Stimulated activated CD4-positive, alpha-beta T cell treated with anti-CD3 and anti-CD28 coated beads, Interleukin-12 subunit alpha, Interleukin-12 subunit beta, amount 100 ng/mL, for 4 hours (primary cell): ENCODE data around the gene PIGQ.

Experiments used
- DNase-seq: peaks from one replicate; pipeline ENCODE4 v3.0.0-alpha.2; 2020

Gene PIGQ

GRCh38 chr16:556474-557173, 13.1 kb upstream of the PIGQ start:
- DNase-seq, result no peak

- DNase-seq, result no peak
Observed at GRCh38 chr16:557463-558297, 12.1 kb upstream of the PIGQ start.

GRCh38 chr16:558298-559020, 11.3 kb upstream of the PIGQ start:
- DNase-seq, result no peak

- DNase-seq, result no peak
Observed at GRCh38 chr16:559021-559380, 10.8 kb upstream of the PIGQ start.

- DNase-seq, result no peak
Observed at GRCh38 chr16:559411-560203, 10.2 kb upstream of the PIGQ start.

- DNase-seq, result no peak
Observed at GRCh38 chr16:560204-560700, 9.5 kb upstream of the PIGQ start, which contains the start of gene PRR35. Gene PRR35 (plus strand): TSS chr16:560394. CDS start chr16:563295, 2,901 bp downstream.

- no peak for DNase-seq
Observed at GRCh38 chr16:560701-561412, 8.9 kb upstream of the PIGQ start.

- DNase-seq, result no peak
Observed at GRCh38 chr16:561413-561794, 8.4 kb upstream of the PIGQ start.

- no peak for DNase-seq
Observed at GRCh38 chr16:561957-562938, 7.5 kb upstream of the PIGQ start.

DNA sequence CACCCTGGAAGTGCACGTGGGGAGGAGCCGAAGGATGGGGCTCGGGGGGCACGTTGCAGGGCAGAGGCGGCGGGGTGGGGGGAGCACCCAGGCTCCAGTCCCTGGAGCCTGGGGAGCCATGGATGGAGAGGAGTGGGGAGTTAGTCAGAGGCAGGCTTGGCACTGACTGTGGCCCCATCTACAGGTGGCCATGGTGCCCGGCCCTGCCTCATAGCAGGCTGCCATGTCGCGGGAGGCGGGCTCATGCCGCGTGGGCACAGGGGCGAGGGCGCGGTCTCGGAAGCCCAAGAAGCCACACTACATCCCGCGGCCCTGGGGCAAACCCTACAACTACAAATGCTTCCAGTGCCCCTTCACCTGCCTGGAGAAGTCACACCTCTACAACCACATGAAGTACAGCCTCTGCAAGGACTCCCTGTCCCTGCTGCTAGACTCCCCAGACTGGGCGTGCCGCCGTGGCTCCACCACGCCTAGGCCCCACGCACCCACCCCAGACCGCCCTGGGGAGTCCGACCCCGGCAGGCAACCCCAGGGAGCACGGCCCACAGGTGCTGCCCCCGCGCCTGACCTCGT, 6.6 kb upstream of the PIGQ start:
- DNase-seq, result no peak

DNA sequence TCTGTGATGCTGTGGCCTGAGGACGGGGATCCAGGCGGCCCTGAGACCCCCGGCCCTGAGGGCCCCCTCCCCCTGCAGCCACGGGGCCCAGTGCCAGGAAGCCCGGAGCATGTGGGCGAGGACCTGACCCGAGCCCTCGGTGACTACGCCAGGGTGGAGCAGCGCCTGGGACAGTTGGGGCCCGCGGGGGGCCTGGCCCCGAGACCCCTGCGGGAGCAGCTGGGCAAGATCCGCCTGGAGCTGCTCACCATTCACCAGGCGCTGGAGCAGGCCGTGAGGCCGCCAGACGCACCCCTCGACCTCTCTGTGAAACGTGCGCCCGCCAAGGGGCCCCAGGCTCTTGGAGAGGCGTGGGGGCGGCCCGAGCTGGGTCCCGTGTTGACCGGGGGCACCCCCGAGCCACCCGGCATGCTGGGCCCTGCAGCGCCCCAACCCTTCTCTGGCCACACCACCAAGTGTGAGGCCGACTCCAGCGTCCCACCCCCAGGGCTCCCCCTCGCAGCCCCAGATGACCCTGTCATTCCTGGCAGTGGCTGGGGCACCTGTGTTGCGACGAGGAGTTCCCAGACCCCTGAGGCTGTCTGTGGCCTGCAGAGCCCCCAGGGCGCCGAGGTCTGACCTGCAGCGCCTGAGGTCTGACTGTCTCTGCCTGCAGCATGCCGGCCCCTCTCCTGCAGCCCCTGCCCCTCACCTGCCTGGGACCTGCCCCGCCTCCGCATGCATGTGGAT, 4.9 kb upstream of the PIGQ start:
- DNase-seq, result no peak

GRCh38 chr16:565419-566330, 4.1 kb upstream of the PIGQ start:
- no peak for DNase-seq

GRCh38 chr16:566475-567372, 3.0 kb upstream of the PIGQ start, which contains the start of gene NHLRC4:
Gene NHLRC4 (plus strand): TSS chr16:567005. CDS start chr16:568048, 1,043 bp downstream.
- peak; percentile 33 for DNase-seq

GRCh38 chr16:567373-568256, 2.2 kb upstream of the PIGQ start:
- no peak for DNase-seq

- no peak for DNase-seq
Observed at GRCh38 chr16:568401-569258, 1.1 kb upstream of the PIGQ start.
